PFSK-1 (cell line): ENCODE data around the gene LARP1.

Experiments
- FOXP2 ChIP-seq: optimal IDR thresholded peaks from 2 replicates; pipeline ENCODE3; 2011; ENCODE audit warnings: borderline replicate concordance, control low read depth, inconsistent platforms; ENCODE audit not compliant: insufficient read depth; ENCODE audit errors: extremely low read length, extremely low read depth
- POLR2AphosphoS5 ChIP-seq: IDR thresholded peaks from 2 replicates; pipeline ENCODE4 v1.6.1; 2012; ENCODE audit warnings: low read depth, mild to moderate bottlenecking, control low read depth, low read length, moderate library complexity
- REST ChIP-seq, 2 experiments: IDR thresholded peaks; 2 replicates each; pipeline versions ENCODE4 v1.6.1 to v1.8.0; 2011 to 2012; ENCODE audit warnings: low read depth in 2 of 2, low read length in 2 of 2, control low read depth in 1 of 2, inconsistent platforms in 1 of 2, mild to moderate bottlenecking in 1 of 2, moderate library complexity in 1 of 2; ENCODE audit not compliant: insufficient read depth in 1 of 2
- SIN3A ChIP-seq: IDR thresholded peaks from 2 replicates; pipeline ENCODE4 v1.6.1; 2012; ENCODE audit warnings: mild to moderate bottlenecking, low read length, moderate library complexity, borderline replicate concordance; ENCODE audit not compliant: insufficient read depth
- TAF1 ChIP-seq: IDR thresholded peaks from 2 replicates; pipeline ENCODE4 v1.6.1; 2012; ENCODE audit warnings: low read length, control low read depth, borderline replicate concordance; ENCODE audit not compliant: insufficient read depth

The LARP1 gene

GRCh38 chr5:154740483-154740882, 14.7 kb upstream of the LARP1 start:
- TF ChIP-seq TAF1 (no peak), REST (IDR thresholded peaks at IDR 0.05; ENCODE audit: insufficient read depth in 1 of 2, low read depth in 2 of 2, low read length in 2 of 2) (no peak), SIN3A (no peak), POLR2AphosphoS5 (no peak), FOXP2 (no peak)

GRCh38 chr5:154740957-154741356, 14.2 kb upstream of the LARP1 start:
- no peak for TF ChIP-seq REST (IDR thresholded peaks at IDR 0.05; ENCODE audit: insufficient read depth in 1 of 2, low read depth in 2 of 2, low read length in 2 of 2)
- peak; percentile 46 for TF ChIP-seq FOXP2
- TF ChIP-seq TAF1: no peak
- TF ChIP-seq POLR2AphosphoS5: no peak
- TF ChIP-seq SIN3A: 0 out of 2 replicates have a peak, but pooled peaks have one; percentile 15

DNA sequence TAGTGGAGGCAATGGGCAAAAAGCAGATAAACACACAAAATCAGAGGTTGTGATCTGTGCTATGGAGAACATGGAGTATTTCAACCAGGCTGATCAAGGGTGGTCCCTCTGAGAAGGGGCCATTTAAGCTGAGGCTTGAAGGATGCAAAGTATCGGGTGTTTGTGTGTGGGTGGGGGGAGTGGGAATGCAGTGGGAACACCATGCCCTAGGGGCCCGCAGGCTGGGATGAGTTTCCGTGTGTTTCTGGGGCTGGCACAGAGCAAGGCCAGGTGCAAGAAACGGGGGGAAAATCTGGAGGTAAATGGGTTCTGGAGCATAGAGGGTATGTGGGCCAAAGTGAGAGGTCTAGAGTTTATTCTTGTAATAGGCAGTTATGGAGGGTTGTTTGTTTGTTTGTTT, 13.8 kb upstream of the LARP1 start:
- no peak for TF ChIP-seq TAF1
- no peak for TF ChIP-seq REST (IDR thresholded peaks at IDR 0.05; ENCODE audit: insufficient read depth in 1 of 2, low read depth in 2 of 2, low read length in 2 of 2)
- TF ChIP-seq SIN3A: no peak
- TF ChIP-seq POLR2AphosphoS5: no peak
- TF ChIP-seq FOXP2: no peak

DNA sequence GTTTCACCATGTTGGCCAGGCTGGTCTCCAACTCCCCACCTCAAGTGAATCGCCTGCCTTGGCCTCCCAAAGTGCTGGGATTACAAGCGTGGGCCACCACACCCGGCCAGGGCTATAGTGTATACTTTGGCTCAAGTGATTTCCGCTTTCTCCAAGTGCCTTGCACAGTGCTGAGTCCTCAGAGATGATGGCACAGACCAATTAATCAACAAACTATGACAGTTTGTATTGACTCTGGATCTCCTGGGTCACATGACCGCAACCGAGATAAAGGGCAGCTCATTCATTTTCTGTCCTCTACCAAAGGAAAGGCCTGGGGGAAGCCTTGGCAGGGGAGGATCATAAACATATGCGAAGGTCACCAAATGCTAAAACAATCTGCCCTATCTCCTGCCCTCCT, 11.4 kb upstream of the LARP1 start:
- TF ChIP-seq SIN3A (no peak), FOXP2 (no peak), POLR2AphosphoS5 (no peak), TAF1 (no peak)

DNA sequence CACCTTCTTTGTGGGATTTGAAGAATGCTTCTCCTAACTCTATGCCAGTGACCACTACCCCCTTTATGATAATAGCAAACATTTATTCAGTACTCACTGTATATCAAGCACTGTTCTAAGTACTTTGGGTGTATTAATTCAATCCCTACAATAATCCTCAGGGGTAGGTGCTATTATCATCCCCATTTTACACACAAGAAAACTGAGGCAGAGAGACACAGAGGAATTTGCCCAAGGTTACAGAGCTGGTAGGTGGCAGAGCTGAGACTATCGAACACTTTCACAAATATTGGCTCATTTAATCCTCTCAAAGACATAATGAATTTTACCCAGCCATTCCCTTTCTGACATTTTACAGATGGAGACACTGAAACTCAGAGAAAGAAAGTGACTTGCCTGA, 9.8 kb upstream of the LARP1 start:
- no peak for TF ChIP-seq SIN3A
- TF ChIP-seq POLR2AphosphoS5: no peak
- TF ChIP-seq FOXP2: no peak

GRCh38 chr5:154749491-154749890, 5.7 kb upstream of the LARP1 start:
- TF ChIP-seq POLR2AphosphoS5 (no peak), SIN3A (no peak), TAF1 (no peak), REST (IDR thresholded peaks at IDR 0.05; ENCODE audit: insufficient read depth in 1 of 2, low read depth in 2 of 2, low read length in 2 of 2) (no peak), FOXP2 (no peak)
